GM23338 (cell line): Measurements from ENCODE around the gene FYN.

Experiments
- EZH2 ChIP-seq: fragments of 200-600 bp; sonication (generic); IDR thresholded peaks from one replicate; pipeline ENCODE4 v1.8.0; 2017; ENCODE audit warnings: antibody characterized with exemption, mild to moderate bottlenecking, low read depth; ENCODE audit not compliant: unreplicated experiment
- EZH2phosphoT487 ChIP-seq: fragments of 200-600 bp; sonication (generic); IDR thresholded peaks from one replicate; pipeline ENCODE4 v1.8.1; 2018; ENCODE audit warnings: antibody characterized with exemption; ENCODE audit not compliant: unreplicated experiment
- NANOG ChIP-seq: IDR thresholded peaks from 2 replicates; pipeline ENCODE4 v1.6.1; 2016; ENCODE audit warnings: antibody characterized with exemption, borderline replicate concordance
- POLR2AphosphoS5 ChIP-seq: IDR thresholded peaks from 2 replicates; pipeline ENCODE4 v1.6.1; 2016; ENCODE audit warnings: antibody characterized with exemption, low read depth
- TF ChIP-seq, protein P1 (sequence below), 2 experiments: fragments of 200-600 bp in 1 of 2; sonication (generic) in 1 of 2; conservative IDR thresholded peaks; 2 replicates each; pipeline versions ENCODE4 v1.5.1 to v1.6.1; 2016 to 2017; ENCODE audit warnings: antibody characterized with exemption in 2 of 2, low read depth in 2 of 2, mild to moderate bottlenecking in 2 of 2, moderate library complexity in 1 of 2

- TF ChIP-seq NANOG (no peak), EZH2phosphoT487 (no peak), EZH2 (no peak), POLR2AphosphoS5 (no peak)
- TF ChIP-seq, protein P1, sequence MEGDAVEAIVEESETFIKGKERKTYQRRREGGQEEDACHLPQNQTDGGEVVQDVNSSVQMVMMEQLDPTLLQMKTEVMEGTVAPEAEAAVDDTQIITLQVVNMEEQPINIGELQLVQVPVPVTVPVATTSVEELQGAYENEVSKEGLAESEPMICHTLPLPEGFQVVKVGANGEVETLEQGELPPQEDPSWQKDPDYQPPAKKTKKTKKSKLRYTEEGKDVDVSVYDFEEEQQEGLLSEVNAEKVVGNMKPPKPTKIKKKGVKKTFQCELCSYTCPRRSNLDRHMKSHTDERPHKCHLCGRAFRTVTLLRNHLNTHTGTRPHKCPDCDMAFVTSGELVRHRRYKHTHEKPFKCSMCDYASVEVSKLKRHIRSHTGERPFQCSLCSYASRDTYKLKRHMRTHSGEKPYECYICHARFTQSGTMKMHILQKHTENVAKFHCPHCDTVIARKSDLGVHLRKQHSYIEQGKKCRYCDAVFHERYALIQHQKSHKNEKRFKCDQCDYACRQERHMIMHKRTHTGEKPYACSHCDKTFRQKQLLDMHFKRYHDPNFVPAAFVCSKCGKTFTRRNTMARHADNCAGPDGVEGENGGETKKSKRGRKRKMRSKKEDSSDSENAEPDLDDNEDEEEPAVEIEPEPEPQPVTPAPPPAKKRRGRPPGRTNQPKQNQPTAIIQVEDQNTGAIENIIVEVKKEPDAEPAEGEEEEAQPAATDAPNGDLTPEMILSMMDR (conservative IDR thresholded peaks at IDR 0.05; ENCODE audit: low read depth in 2 of 2): no peak
Observed at GRCh38 chr6:111715321-111715720, 157.9 kb downstream of the FYN start.
